A673 (cell line): Measurements from ENCODE around the gene BTBD8.

ENCODE experiments used
- CTCF ChIP-seq: fragments of 300-800, 200-600 bp; sonication (generic); conservative IDR thresholded peaks from 2 replicates; pipeline ENCODE4 v1.5.1; 2017; ENCODE audit warnings: low read depth, mild to moderate bottlenecking, antibody characterized with exemption, low read length, moderate library complexity, mixed read lengths
- EZH2 ChIP-seq: fragments of 200-600 bp; sonication (generic); IDR thresholded peaks from 2 replicates; pipeline ENCODE4 v1.6.1; 2017; ENCODE audit warnings: borderline replicate concordance, low read depth, mild to moderate bottlenecking, mixed read lengths, antibody characterized with exemption, low read length; ENCODE audit not compliant: poor library complexity, severe bottlenecking

- TF ChIP-seq CTCF = no peak
- no peak for TF ChIP-seq EZH2
Observed at GRCh38 chr1:92087542-92087941, 7.4 kb downstream of the BTBD8 start.
